NCI-H128 (cell line): ENCODE measurements around the gene ZSCAN10.
"Not testable (repeated sequence)": the region's sequence is repeated elsewhere in the genome, so short reads cannot be mapped to it uniquely, and the experiment has no call there.

Source experiments
- DNase-seq: peaks from one replicate; lab custom pipeline; 2025; ENCODE audit not compliant: unreplicated experiment; lab: John Stamatoyannopoulos, UW

Gene ZSCAN10

GRCh38 chr16:3098459-3099394 is at the start of gene ZSCAN10:
Gene ZSCAN10, minus strand, starts transcription at chr16:3099294. Its CDS starts 6,357 bp downstream, at chr16:3092937.
- DNase-seq = no peak

DNA sequence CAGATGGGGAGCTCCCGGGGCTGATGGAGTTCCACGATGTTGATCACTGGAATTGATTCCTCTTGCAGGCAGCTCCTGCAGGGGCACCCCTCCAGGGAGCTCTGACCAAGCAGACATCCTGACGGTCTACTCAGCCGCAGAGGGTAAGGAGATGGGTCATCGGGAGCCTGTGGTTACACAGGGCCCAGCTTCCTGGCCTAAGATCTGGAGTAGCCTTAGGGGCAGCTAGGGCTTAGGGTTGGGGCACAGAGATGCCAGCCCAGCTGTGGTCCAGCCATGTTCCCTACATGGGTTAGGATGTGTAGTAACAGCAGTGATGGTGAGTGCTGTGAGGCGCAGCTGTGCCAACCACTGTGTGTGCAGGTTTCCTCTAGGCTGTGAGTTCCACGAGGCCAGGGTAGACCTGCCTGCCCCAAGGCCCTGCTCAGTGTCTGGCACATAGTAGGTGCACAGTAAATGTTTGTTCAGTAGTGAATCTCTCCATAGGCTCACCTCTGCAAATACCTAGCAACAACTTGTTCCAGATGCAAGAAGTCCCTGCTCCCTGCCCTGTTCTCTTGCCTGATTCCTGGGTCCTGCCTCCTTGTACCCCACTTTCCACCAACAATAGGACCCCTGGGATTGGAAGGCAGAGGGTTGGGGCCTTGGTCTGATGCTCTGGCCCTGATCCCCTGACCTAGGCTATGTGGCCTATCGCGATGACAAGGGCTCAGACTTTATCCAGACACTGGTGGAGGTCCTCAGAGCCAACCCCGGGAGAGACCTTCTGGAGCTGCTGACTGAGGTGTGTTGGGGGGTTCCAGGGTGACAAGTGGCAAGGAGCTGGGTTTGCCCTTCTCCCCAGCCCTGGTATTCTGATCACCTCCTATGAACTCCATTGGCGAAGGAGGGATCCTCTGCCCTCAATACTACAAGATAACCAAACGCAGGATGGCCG is 49.4 kb upstream of the ZSCAN10 start:
- no peak for DNase-seq

GRCh38 chr16:3147757-3148104 is 48.6 kb upstream of the ZSCAN10 start:
- DNase-seq = no peak

DNA sequence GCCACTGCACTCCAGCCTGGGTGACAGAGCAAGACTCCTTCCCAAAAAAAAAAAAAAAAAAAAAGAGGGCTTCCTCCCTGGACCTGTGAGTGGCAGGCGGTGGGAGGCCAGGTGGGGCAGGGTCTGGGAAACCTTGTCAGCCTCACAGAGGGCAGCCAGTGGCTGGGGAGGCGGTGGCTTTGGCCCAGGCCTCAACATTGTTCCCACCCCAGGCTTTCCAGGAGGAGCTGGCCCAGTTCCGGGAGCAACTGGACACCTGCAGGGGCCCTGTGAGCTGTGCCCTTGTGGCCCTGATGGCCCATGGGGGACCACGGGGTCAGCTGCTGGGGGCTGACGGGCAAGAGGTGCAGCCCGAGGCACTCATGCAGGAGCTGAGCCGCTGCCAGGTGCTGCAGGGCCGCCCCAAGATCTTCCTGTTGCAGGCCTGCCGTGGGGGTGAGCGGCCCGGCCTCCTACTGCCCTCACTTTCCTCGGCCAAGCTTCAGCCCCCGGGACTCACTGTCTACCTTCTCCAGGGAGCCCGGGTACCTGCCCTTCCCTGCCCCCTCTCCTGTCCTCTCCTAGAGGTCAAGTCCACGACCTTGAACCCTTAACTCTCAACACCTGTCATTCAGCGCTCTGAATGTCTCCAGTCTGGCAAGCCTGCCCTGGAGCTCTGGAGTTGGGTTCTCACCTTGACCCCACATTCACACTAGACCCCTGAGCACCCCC is 48.1 kb upstream of the ZSCAN10 start:
- DNase-seq = no peak

DNA sequence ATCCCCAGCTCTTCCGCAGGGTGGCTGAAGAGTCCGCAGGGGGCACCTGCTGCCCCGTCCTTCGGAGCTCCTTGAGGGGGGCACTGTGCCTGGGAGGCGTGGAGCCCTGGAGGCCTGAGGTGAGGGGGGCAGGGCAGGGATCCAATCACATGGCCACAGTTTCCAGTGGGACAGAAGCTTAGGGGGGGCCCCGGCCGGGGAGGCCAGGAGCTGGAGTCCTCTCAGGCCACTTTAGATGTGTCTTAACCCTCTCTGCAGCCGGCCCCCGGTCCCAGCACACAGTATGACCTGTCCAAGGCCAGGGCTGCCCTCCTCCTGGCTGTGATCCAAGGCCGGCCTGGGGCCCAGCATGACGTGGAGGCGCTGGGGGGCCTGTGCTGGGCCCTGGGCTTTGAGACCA is 46.6 kb upstream of the ZSCAN10 start:
- DNase-seq = no peak

DNA sequence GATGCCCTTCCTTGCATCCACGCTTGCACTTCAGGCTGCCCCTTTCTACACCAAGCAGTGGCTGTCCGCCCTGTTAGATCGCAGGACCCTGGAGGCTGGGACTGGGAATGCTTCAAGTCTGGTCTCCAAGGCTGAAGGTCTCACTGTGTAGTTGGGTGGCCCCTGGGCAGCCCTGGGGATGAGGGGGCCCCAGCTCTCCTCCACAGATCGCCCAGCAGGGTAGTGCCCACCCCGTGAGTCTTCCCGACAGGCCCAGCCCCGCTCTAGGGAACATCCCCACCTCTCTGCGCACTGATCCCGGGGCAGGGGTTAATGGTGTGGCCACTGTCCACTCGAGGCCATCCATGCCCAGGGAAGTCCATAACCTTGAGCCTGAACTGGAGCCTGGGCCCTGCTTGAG is 46.1 kb upstream of the ZSCAN10 start:
- no peak for DNase-seq

GRCh38 chr16:3144321-3144983 is 45.4 kb upstream of the ZSCAN10 start:
- DNase-seq = no peak

GRCh38 chr16:3143598-3144320 is 44.7 kb upstream of the ZSCAN10 start:
- no peak for DNase-seq

- DNase-seq = no peak
These were observed 44.1 kb upstream of the ZSCAN10 start for GRCh38 chr16:3143189-3143588.

DNA sequence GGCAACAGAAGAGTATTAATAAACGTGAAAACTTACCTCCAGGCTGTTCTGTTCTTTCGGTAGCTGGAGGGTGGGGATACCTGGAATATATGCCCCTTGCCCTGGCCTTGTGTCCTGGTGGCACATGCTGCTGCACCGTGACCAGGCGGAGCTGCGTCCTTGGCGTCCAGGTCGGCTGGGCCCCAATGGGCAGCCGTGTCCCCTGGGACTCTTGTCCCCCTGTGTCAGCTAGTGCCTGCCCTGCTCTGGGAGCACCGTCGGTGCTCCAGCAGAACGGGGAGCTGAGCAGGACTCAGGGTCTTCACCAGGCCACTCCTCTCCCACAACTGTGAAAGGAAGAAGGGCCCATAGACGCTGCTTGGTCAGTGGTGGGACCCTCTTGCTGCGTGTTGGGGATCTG is 43.7 kb upstream of the ZSCAN10 start:
- DNase-seq = no peak

DNA sequence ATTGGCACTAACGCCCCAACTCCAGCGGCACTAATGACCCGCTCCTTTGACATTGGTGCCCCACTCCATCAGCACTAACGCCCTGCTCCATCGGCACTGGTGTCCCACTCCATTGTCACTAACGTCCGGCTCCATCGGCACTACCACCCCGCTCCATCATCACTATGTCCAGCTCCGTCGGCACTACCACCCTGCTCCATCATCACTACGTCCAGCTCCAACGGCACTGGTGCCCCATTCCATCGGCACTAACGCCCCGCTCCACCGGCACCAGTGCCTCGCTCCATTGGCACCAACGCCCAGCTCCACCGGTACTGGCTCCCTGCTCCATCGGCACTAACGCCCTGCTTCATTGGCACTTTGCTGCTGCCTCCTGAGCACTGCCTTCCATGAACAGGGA is 43.2 kb upstream of the ZSCAN10 start:
- no peak for DNase-seq

DNA sequence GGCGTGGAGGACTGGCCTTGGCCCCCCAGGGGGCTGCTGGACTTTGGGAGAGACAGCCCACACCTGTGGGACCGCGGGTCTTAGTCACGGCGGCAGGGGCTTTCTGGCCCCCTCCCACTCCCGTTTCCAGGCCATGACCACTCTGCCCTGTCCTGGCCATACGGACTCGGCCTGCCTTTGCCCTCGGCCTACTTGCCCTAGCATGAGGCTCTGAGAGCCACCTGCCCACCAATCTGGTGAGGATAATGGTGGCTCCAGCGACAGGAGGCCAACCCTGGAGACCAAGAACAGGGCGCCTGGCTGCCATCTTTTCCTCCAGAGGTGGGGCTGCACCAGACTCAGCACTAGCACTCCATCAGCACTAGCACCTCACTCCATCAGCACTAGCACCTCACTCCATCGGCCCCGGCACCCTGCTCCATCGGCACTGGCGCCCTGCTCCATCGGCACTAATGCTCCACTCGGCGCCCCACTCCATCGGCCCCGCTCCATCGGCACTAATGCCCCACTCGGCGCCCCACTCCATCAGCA is 42.8 kb upstream of the ZSCAN10 start:
- no peak for DNase-seq

GRCh38 chr16:3140603-3141427 is 41.7 kb upstream of the ZSCAN10 start:
- no peak for DNase-seq

- not testable (repeated sequence) for DNase-seq
These were observed 40.5 kb upstream of the ZSCAN10 start for GRCh38 chr16:3139561-3139960.

- DNase-seq = no peak
These were observed 39.8 kb upstream of the ZSCAN10 start for GRCh38 chr16:3138823-3139426.

DNA sequence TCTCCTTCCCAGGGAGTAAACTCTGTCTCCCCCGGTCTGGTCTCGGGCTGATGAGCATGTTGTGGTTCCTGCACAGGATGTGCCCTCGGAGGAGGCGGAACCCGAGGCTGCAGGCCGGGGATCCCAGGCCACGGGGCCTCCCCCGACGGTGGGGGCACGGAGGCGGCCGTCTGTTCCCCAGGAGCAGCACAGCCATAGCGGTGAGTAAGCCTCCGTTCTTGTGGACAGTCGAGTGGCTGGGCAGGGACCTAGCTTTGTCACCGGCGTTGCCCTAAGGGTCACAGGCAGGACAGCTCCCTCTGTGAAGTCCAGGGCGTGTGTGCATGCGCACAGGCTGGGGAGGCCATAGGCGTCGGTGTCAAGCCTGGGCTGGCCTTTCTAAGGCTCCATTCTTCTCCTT is 39.2 kb upstream of the ZSCAN10 start:
- DNase-seq = no peak

GRCh38 chr16:3137267-3137666 is 38.2 kb upstream of the ZSCAN10 start:
- no peak for DNase-seq

- no peak for DNase-seq
These were observed 36.1 kb upstream of the ZSCAN10 start for GRCh38 chr16:3135126-3135715.
